Neural crest cell (in vitro differentiated cells): ENCODE data around the gene DCTN3. TPM values are rescaled to one million over a fixed set of nuclear protein-coding genes. Genes with fewer than 3 reads are reported as not detected.

Experiments used
- DNase-seq: peaks from one replicate; pipeline ENCODE4 v3.0.0; 2021; ENCODE audit warnings: low read depth, mixed read lengths, low spot score
- H3K27ac Mint-ChIP-seq: one replicate; pipeline ENCODE4 v1.8.0; 2021; ENCODE audit warnings: mild to moderate bottlenecking, mixed read lengths; ENCODE audit not compliant: unreplicated experiment
- H3K27me3 Mint-ChIP-seq: 2 replicates; pipeline ENCODE4 v1.8.0; 2021; ENCODE audit warnings: low read depth, mild to moderate bottlenecking, mixed read lengths
- H3K36me3 Mint-ChIP-seq: 2 replicates; pipeline ENCODE4 v1.8.0; 2021; ENCODE audit warnings: low read depth, mild to moderate bottlenecking, mixed read lengths
- H3K4me1 Mint-ChIP-seq: 2 replicates; pipeline ENCODE4 v1.8.0; 2021; ENCODE audit warnings: mixed read lengths
- H3K4me3 Mint-ChIP-seq: one replicate; pipeline ENCODE4 v1.8.0; 2021; ENCODE audit warnings: mild to moderate bottlenecking, mixed read lengths
- H3K9me3 Mint-ChIP-seq: 2 replicates; pipeline ENCODE4 v1.8.0; 2021; ENCODE audit warnings: mixed read lengths
- total RNA-seq: library from RNA; stranded (reverse); gene quantifications from 2 replicates; pipeline ENCODE4 v1.2.1, GENCODE V29; 2021
- TF ChIP-seq, protein P1 (sequence below): fragments of 200-600 bp; sonication (generic); conservative IDR thresholded peaks from 2 replicates; pipeline ENCODE4 v1.5.0; 2021; ENCODE audit warnings: antibody characterized with exemption, mild to moderate bottlenecking

Gene DCTN3
- total RNA-seq, 1 donor from 2014 or later = 102 TPM

- H3K4me3 Mint-ChIP-seq = peak overlapping the region; percentile 91
- H3K36me3 Mint-ChIP-seq = no peaks in the 10 kb centered on the region
- DNase-seq = no peak
- peaks cover 55% of the 10 kb centered on the region for H3K27me3 Mint-ChIP-seq
- H3K9me3 Mint-ChIP-seq = no peaks in the 10 kb centered on the region
- peaks cover 61% of the 10 kb centered on the region for H3K4me1 Mint-ChIP-seq
- H3K27ac Mint-ChIP-seq = peak overlapping the region; percentile 93
- TF ChIP-seq, protein P1, sequence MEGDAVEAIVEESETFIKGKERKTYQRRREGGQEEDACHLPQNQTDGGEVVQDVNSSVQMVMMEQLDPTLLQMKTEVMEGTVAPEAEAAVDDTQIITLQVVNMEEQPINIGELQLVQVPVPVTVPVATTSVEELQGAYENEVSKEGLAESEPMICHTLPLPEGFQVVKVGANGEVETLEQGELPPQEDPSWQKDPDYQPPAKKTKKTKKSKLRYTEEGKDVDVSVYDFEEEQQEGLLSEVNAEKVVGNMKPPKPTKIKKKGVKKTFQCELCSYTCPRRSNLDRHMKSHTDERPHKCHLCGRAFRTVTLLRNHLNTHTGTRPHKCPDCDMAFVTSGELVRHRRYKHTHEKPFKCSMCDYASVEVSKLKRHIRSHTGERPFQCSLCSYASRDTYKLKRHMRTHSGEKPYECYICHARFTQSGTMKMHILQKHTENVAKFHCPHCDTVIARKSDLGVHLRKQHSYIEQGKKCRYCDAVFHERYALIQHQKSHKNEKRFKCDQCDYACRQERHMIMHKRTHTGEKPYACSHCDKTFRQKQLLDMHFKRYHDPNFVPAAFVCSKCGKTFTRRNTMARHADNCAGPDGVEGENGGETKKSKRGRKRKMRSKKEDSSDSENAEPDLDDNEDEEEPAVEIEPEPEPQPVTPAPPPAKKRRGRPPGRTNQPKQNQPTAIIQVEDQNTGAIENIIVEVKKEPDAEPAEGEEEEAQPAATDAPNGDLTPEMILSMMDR = no peak
Observed at GRCh38 chr9:34588671-34589635, 31.3 kb downstream of the DCTN3 start.

GRCh38 chr9:34587271-34587670 is 33.0 kb downstream of the DCTN3 start:
- H3K27me3 Mint-ChIP-seq = peaks cover 40% of the 10 kb centered on the region
- no peaks in the 10 kb centered on the region for H3K9me3 Mint-ChIP-seq
- no peak overlapping the region for H3K27ac Mint-ChIP-seq

GRCh38 chr9:34585946-34586669 is 34.2 kb downstream of the DCTN3 start:
- TF ChIP-seq, protein P1 = no peak
- H3K9me3 Mint-ChIP-seq = no peaks in the 10 kb centered on the region
- DNase-seq = no peak
- no peak overlapping the region for H3K27ac Mint-ChIP-seq
- H3K4me1 Mint-ChIP-seq = peaks cover 76% of the 10 kb centered on the region
- peak overlapping the region; percentile 91 for H3K4me3 Mint-ChIP-seq
- H3K36me3 Mint-ChIP-seq = no peaks in the 10 kb centered on the region
- H3K27me3 Mint-ChIP-seq = peaks cover 28% of the 10 kb centered on the region

More at GRCh38 chr9:34587271-34587670, 33.0 kb downstream of the DCTN3 start:
- TF ChIP-seq, protein P1 = no peak
- H3K36me3 Mint-ChIP-seq = no peaks in the 10 kb centered on the region
- H3K4me3 Mint-ChIP-seq = peak overlapping the region; percentile 91
- DNase-seq = no peak
- H3K4me1 Mint-ChIP-seq = peaks cover 67% of the 10 kb centered on the region

DNA sequence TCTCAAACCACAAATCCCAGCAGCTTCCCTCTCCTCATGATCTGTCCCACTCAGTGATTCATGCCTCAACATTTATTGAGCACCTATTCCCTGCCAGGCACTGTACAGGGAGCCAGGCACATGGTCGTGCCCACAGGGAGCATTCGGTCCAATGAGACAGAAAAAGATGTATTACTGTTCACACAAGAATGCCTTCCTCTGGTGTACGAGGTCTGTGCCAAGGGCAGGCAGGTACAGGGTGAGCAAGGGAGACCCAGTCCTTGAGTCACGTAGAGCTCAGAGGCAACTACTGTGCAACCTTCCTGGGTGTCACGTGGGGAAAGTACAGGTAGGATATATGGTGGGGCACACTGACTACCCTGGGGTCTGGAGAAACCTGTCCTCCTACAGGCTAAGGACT is 35.3 kb downstream of the DCTN3 start:
- H3K27me3 Mint-ChIP-seq = peaks cover 17% of the 10 kb centered on the region

DNA sequence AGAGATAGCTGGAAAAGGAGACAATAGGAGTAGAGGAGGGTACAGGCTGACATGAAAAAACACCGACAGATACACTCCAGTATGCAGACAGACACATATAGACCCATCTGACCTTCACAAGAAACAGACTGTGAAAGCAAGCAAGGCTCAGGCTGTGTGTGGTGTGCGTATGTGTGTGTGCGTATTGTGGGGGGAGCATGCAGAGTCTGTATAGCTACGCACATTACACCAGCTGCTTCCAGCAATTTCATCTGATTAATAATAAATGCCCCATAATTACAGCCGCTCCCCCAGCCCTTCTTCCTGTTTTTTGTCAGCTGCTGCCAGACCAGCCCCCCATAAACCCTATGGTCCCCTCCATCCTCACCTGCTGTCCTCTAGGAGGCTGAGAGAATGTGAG is 37.5 kb downstream of the DCTN3 start:
- peaks cover 4% of the 10 kb centered on the region for H3K27me3 Mint-ChIP-seq
- H3K4me1 Mint-ChIP-seq = peaks cover 92% of the 10 kb centered on the region
- H3K9me3 Mint-ChIP-seq = no peaks in the 10 kb centered on the region
- TF ChIP-seq, protein P1 = no peak
- no peak for DNase-seq
- peak overlapping the region; percentile 35 for H3K27ac Mint-ChIP-seq
- no peaks in the 10 kb centered on the region for H3K36me3 Mint-ChIP-seq
- peak overlapping the region; percentile 12 for H3K4me3 Mint-ChIP-seq

More for the DNA sequence above, 35.3 kb downstream of the DCTN3 start:
- Mint-ChIP-seq H3K27ac (peak overlapping the region; percentile 2), H3K9me3 (no peaks in the 10 kb centered on the region), H3K4me3 (no peak overlapping the region), H3K36me3 (no peaks in the 10 kb centered on the region), H3K4me1 (peaks cover 87% of the 10 kb centered on the region)
- no peak for DNase-seq
- TF ChIP-seq, protein P1 = no peak
